Measurements from ENCODE around the gene SNTG2. TPM values are rescaled to one million over a fixed set of nuclear protein-coding genes. Genes with fewer than 3 reads are reported as not detected.

Gene SNTG2
- total and polyA plus RNA-seq, 10 of the 15 experiments (the other 5 are each of a cell fraction or from before 2014, with no cell fraction given): not detected

DNA sequence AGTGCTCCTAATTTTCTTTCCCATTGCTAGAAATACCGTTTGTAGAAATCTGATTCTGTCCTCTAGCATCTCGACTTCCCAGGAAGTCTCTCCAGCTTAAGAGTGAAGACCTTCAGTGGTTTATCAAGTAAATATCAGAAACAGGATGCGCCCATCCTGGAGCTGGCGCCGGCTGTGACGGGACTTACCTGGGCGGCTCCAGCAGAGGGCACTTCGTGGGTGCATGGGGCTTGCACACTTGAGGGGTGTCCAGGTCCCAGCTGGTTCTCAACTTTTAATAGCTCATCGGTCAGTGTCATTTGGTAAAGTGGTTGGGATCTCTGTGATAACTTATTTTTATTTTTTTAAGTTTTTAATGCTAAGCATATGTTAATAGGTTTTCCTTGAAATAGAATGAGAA lies 295.6 kb downstream of the SNTG2 start (continued):
- TF ChIP-seq, protein P1, sequence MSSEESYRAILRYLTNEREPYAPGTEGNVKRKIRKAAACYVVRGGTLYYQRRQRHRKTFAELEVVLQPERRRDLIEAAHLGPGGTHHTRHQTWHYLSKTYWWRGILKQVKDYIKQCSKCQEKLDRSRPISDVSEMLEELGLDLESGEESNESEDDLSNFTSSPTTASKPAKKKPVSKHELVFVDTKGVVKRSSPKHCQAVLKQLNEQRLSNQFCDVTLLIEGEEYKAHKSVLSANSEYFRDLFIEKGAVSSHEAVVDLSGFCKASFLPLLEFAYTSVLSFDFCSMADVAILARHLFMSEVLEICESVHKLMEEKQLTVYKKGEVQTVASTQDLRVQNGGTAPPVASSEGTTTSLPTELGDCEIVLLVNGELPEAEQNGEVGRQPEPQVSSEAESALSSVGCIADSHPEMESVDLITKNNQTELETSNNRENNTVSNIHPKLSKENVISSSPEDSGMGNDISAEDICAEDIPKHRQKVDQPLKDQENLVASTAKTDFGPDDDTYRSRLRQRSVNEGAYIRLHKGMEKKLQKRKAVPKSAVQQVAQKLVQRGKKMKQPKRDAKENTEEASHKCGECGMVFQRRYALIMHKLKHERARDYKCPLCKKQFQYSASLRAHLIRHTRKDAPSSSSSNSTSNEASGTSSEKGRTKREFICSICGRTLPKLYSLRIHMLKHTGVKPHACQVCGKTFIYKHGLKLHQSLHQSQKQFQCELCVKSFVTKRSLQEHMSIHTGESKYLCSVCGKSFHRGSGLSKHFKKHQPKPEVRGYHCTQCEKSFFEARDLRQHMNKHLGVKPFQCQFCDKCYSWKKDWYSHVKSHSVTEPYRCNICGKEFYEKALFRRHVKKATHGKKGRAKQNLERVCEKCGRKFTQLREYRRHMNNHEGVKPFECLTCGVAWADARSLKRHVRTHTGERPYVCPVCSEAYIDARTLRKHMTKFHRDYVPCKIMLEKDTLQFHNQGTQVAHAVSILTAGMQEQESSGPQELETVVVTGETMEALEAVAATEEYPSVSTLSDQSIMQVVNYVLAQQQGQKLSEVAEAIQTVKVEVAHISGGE (CRISPR knock-in tag; IDR thresholded peaks at IDR 0.05): no peak

DNA sequence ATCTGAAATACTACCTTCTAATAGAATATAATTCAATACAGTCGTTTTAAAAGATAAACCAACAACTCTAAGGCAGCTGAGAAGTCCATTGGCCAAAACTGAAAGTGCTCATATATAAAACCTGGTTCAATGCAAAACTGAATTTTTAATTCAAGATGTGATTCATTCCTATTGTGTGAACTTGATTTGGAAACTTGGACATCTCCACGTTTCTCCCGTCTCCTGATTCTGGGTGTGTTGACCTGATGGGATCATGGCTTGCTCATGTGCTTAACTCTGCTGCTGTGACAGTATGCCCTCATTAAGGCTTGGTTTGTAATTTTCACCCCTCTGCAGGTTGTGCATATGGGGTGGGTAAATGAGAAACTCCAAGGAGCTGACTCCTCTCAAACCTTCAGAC lies 296.3 kb downstream of the SNTG2 start:
- TF ChIP-seq RBBP5 (conservative IDR thresholded peaks at IDR 0.05): no peak
- TF ChIP-seq ZSCAN29 (IDR thresholded peaks at IDR 0.05): no peak
- TF ChIP-seq IRF4 (IDR thresholded peaks at IDR 0.05; ENCODE audit: low read depth, low read length): no peak
- no peak for TF ChIP-seq STAT1 (conservative IDR thresholded peaks at IDR 0.05)
- TF ChIP-seq, protein P2, sequence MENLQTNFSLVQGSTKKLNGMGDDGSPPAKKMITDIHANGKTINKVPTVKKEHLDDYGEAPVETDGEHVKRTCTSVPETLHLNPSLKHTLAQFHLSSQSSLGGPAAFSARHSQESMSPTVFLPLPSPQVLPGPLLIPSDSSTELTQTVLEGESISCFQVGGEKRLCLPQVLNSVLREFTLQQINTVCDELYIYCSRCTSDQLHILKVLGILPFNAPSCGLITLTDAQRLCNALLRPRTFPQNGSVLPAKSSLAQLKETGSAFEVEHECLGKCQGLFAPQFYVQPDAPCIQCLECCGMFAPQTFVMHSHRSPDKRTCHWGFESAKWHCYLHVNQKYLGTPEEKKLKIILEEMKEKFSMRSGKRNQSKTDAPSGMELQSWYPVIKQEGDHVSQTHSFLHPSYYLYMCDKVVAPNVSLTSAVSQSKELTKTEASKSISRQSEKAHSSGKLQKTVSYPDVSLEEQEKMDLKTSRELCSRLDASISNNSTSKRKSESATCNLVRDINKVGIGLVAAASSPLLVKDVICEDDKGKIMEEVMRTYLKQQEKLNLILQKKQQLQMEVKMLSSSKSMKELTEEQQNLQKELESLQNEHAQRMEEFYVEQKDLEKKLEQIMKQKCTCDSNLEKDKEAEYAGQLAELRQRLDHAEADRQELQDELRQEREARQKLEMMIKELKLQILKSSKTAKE (IDR thresholded peaks at IDR 0.05; ENCODE audit: low read depth, poor library complexity, severe bottlenecking): no peak
- no peak for TF ChIP-seq PAX5 (IDR thresholded peaks at IDR 0.05; ENCODE audit: borderline replicate concordance, low read depth, low read length)
- in situ Hi-C loops (cut with MboI): no loop called here
- intact Hi-C loops (cut with micrococcal nuclease; ENCODE audit: unreplicated experiment): no loop called here
- CTCF ChIA-PET: no interaction called here
- Histone ChIP-seq H3K9me3 (replicated peaks; ENCODE audit: control insufficient read depth, insufficient read depth, low read length) (no peaks in the 10 kb centered on the region), H3K36me3 (ENCODE audit: control insufficient read depth in 2 of 2, insufficient read depth in 2 of 2, low read length in 1 of 2) (no peaks in the 10 kb centered on the region), H3K4me2 (ENCODE audit: control insufficient read depth, insufficient read depth) (no peak overlapping the region), H3K79me2 (ENCODE audit: control insufficient read depth, insufficient read depth, low read length) (no peaks in the 10 kb centered on the region), H3K27me3 (replicated peaks in 1 of 2; ENCODE audit: control insufficient read depth in 2 of 2, insufficient read depth in 2 of 2, low read length in 1 of 2) (no peaks in the 10 kb centered on the region), H3K9ac (ENCODE audit: control insufficient read depth, insufficient read depth, low read length) (no peak overlapping the region), H2AFZ (ENCODE audit: control insufficient read depth, low read depth, low read length) (no peak overlapping the region), H3K27ac (ENCODE audit: control insufficient read depth, insufficient read depth) (no peak overlapping the region), H3K4me1 (ENCODE audit: control insufficient read depth, insufficient read depth, low read length) (no peaks in the 10 kb centered on the region), H3K4me3 (no peak overlapping the region), H4K20me1 (ENCODE audit: control insufficient read depth, insufficient read depth) (no peaks in the 10 kb centered on the region)
- no TSS peak for BruUV-seq (replicated peaks)
- ATAC-seq: no peak
- 28% methylated on average over 3 of the region's 3 CpGs for WGBS (ENCODE audit: insufficient coverage, insufficient replicate concordance, low lambda C conversion rate, missing lambda C conversion rate)
- SMC1A ChIA-PET (ENCODE audit: uncharacterized antibody, unreplicated experiment): no interaction called here
- POLR2A ChIA-PET: no interaction called here
- DNase-seq (ENCODE audit: low read depth, low spot score): no peak
- RAD21 ChIA-PET (ENCODE audit: unreplicated experiment): no interaction called here
- no peak for FAIRE-seq
